Measurements from ENCODE around the gene DUSP1.

Gene DUSP1

GRCh38 chr5:172733131-172733973 lies 37.6 kb downstream of the DUSP1 start:
- no peak for DNase-seq (ENCODE audit: extremely low spot score)
- CTCF ChIA-PET, result interaction anchor here (0.5 to 2.2 kb wide), 5 partner anchors 16 to 38 kb away, joined by 3 to 8 read pairs (median 4); partner anchors contain the start of gene DUSP1
- POLR2A ChIA-PET, result interaction anchor here (0.9 to 4.8 kb wide), 2 partner anchors 38 to 62 kb away, joined by 3 to 32 read pairs; partner anchors contain the start of gene DUSP1
- TF ChIP-seq, protein P1, sequence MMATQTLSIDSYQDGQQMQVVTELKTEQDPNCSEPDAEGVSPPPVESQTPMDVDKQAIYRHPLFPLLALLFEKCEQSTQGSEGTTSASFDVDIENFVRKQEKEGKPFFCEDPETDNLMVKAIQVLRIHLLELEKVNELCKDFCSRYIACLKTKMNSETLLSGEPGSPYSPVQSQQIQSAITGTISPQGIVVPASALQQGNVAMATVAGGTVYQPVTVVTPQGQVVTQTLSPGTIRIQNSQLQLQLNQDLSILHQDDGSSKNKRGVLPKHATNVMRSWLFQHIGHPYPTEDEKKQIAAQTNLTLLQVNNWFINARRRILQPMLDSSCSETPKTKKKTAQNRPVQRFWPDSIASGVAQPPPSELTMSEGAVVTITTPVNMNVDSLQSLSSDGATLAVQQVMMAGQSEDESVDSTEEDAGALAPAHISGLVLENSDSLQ (IDR thresholded peaks at IDR 0.05), result no peak
- no peak for TF ChIP-seq FOXK2 (IDR thresholded peaks at IDR 0.05)
- no peak for TF ChIP-seq HDGF (IDR thresholded peaks at IDR 0.05; ENCODE audit: borderline replicate concordance)
- no peak for TF ChIP-seq ELF4 (IDR thresholded peaks at IDR 0.05)
- TF ChIP-seq BHLHE40 (IDR thresholded peaks at IDR 0.05; ENCODE audit: borderline replicate concordance), result no peak
- TF ChIP-seq L3MBTL2 (conservative IDR thresholded peaks at IDR 0.05), result no peak
- no peak for TF ChIP-seq FOXM1 (IDR thresholded peaks at IDR 0.05; ENCODE audit: borderline replicate concordance)
- no peak for TF ChIP-seq FOXA1 (IDR thresholded peaks at IDR 0.05)
- TF ChIP-seq ZNF384 (IDR thresholded peaks at IDR 0.05), result no peak
- TF ChIP-seq SUZ12 (IDR thresholded peaks at IDR 0.05), result no peak
- no peak for TF ChIP-seq NFRKB (IDR thresholded peaks at IDR 0.05)
- no peak for TF ChIP-seq SP1 (IDR thresholded peaks at IDR 0.05)
- no peak for TF ChIP-seq CTBP1 (IDR thresholded peaks at IDR 0.05; ENCODE audit: borderline replicate concordance)
- no peak for TF ChIP-seq ARNT (IDR thresholded peaks at IDR 0.05)
- no peak for TF ChIP-seq TARDBP (IDR thresholded peaks at IDR 0.05)
- no peak for TF ChIP-seq LEF1 (IDR thresholded peaks at IDR 0.05; ENCODE audit: borderline replicate concordance)

DNA sequence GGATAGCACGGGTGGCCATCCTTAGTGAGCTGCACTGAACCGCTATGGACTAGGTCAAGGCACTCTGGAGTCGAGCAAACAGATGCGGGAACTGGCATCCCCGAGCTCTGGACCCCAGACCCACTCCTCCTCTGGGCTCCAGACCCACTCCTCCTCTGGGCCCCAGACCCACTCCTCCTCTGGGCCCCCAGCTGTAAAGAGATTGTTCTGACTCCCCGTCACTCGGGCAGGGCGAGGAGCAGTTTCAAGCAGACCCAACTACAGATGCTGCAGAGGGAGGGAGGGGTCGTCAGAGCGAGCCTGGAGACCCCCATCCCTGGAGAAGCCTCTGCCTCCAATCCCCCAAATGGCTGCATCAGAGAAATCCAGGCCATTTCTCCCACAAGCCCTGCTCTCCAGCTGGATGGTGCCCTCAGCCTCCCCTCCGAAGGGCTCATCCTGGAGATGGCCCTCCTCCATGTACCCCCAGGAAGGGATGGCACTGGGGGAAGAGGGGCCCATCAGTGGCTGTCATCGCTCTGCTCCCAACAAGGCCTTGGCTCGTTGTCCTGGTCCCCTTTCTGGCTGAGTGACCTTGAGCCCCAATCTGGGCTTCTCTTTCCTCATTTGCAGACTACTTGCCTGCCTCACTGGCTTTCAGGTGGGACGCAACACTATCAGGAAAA lies 38.7 kb downstream of the DUSP1 start:
- TF ChIP-seq TARDBP (IDR thresholded peaks at IDR 0.05) (no peak), SUZ12 (IDR thresholded peaks at IDR 0.05) (no peak), ZNF384 (IDR thresholded peaks at IDR 0.05) (no peak), NFRKB (IDR thresholded peaks at IDR 0.05) (no peak), FOXA1 (IDR thresholded peaks at IDR 0.05) (no peak), ARNT (IDR thresholded peaks at IDR 0.05) (no peak), CTBP1 (IDR thresholded peaks at IDR 0.05; ENCODE audit: borderline replicate concordance) (no peak)
- TF ChIP-seq, protein P1 (IDR thresholded peaks at IDR 0.05), result no peak
- ChIA-PET POLR2A (interaction anchor here (0.5 to 4.8 kb wide), 3 partner anchors 25 to 61 kb away, joined by 3 to 32 read pairs (median 3); partner anchors contain the start of gene DUSP1), CTCF (interaction anchor here (1.8 to 2.2 kb wide), 2 partner anchors 17 to 39 kb away, joined by 6 to 8 read pairs; partner anchors contain the start of gene DUSP1)
- no peak for DNase-seq (ENCODE audit: extremely low spot score)

DNA sequence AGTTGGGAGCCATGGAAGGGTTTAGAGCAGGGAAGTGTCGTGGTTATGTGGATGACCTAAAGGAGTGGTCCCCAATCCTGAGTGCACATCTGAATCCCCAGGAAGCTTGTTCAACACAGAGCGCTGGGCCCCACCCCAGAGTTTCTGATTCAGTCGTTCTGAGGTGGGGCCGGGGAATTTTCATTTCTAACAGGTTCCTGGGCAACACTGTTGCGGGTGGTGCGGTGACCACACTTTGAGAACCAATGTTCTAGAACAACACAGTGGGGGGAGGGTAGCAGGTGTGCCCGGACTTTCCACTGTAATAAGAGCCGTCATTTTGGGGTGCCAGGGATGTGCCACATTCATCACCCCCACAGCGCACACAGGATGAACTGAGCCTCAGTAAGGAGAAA lies 39.3 kb downstream of the DUSP1 start:
- CTCF ChIA-PET, result interaction anchor here (0.9 kb wide), 1 partner anchor 24 kb away, joined by 3 read pairs; no protein-coding TSS in a partner anchor
- no peak for DNase-seq (ENCODE audit: extremely low spot score)
- POLR2A ChIA-PET, result interaction anchor here (0.5 to 4.8 kb wide), 2 partner anchors 26 to 40 kb away, joined by 3 to 32 read pairs; partner anchors contain the start of gene DUSP1
- TF ChIP-seq SP1 (IDR thresholded peaks at IDR 0.05), result no peak
- no peak for TF ChIP-seq ELF4 (IDR thresholded peaks at IDR 0.05)
- no peak for TF ChIP-seq NFRKB (IDR thresholded peaks at IDR 0.05)
- TF ChIP-seq L3MBTL2 (conservative IDR thresholded peaks at IDR 0.05), result no peak
- no peak for TF ChIP-seq SUZ12 (IDR thresholded peaks at IDR 0.05)
- TF ChIP-seq TARDBP (IDR thresholded peaks at IDR 0.05), result no peak

- POLR2A ChIA-PET, result interaction anchor here (0.9 to 4.8 kb wide), 2 partner anchors 40 kb away, joined by 3 to 32 read pairs; partner anchors contain the start of gene DUSP1
Measured at GRCh38 chr5:172730981-172731679, 39.9 kb downstream of the DUSP1 start.

DNA sequence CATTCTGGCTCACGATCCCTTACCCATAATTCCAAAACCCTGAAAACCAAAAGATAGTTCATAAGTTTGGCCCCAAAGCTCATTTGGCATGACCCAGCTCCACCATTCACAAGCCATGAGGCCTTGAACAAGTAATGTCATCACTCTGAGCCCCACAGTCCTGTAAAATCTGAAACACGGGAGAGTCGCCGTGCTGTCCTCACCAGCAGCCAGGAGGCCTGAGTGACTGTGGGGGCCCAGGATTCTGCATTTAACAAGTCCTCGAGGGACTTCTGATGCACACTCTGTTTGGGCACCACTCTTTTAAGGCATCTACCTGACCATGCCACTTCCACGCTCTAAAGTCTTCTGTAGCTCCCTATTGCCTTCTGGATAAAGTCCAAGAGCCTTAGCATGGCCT lies 40.8 kb downstream of the DUSP1 start:
- no peak for DNase-seq (ENCODE audit: extremely low spot score)
- TF ChIP-seq TARDBP (IDR thresholded peaks at IDR 0.05) (no peak), NFRKB (IDR thresholded peaks at IDR 0.05) (no peak), SUZ12 (IDR thresholded peaks at IDR 0.05) (no peak), L3MBTL2 (conservative IDR thresholded peaks at IDR 0.05) (no peak), CTBP1 (IDR thresholded peaks at IDR 0.05; ENCODE audit: borderline replicate concordance) (no peak), FOXM1 (IDR thresholded peaks at IDR 0.05; ENCODE audit: borderline replicate concordance) (no peak), FOXA1 (IDR thresholded peaks at IDR 0.05) (no peak), FOXK2 (IDR thresholded peaks at IDR 0.05) (no peak), HDGF (IDR thresholded peaks at IDR 0.05; ENCODE audit: borderline replicate concordance) (no peak)
- TF ChIP-seq, protein P1 (IDR thresholded peaks at IDR 0.05), result no peak
- ChIA-PET POLR2A (interaction anchor here (0.9 kb wide), 1 partner anchor 41 kb away, joined by 3 read pairs; the partner anchor contains the start of gene DUSP1), CTCF (no interaction called here)

More at GRCh38 chr5:172730981-172731679, 39.9 kb downstream of the DUSP1 start:
- CTCF ChIA-PET, result interaction anchor here (0.9 kb wide), 1 partner anchor 24 kb away, joined by 3 read pairs; no protein-coding TSS in a partner anchor
- no peak for TF ChIP-seq HDGF (IDR thresholded peaks at IDR 0.05; ENCODE audit: borderline replicate concordance)
- TF ChIP-seq, protein P1 (IDR thresholded peaks at IDR 0.05), result no peak
- no peak for TF ChIP-seq NFRKB (IDR thresholded peaks at IDR 0.05)
- TF ChIP-seq SUZ12 (IDR thresholded peaks at IDR 0.05), result no peak
- DNase-seq (ENCODE audit: extremely low spot score), result no peak

Measured in HEK293T (cell line).